Measurements from ENCODE around the gene UBXN7. TPM values are rescaled to one million over a fixed set of nuclear protein-coding genes. Genes with fewer than 3 reads are reported as not detected.

Gene UBXN7
- polyA plus RNA-seq, 1 donor from 2014 or later, result 19.6 TPM

DNA sequence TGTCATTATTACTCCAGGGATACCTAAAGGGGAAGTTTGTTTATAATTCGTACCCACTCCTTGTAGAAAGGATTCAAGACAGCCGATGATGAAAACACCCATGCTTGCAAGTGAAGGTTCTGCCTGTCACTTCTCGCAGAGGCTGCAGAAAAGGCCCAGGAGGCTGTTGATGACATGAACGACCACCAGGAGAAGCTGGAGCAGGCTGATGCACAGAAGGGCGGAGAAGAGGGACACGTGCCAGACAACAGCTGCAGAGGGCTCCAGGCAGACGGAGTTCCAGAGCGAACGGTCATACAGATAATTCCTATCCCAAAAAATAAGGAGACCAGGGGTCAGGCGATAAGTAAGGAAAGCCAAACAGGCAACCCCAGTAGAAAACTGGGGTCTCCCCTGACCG lies 108.5 kb downstream of the UBXN7 start:
- Histone ChIP-seq H3K27ac (ENCODE audit: low read length) (no peak overlapping the region), H3K9me3 (ENCODE audit: low read length) (no peaks in the 10 kb centered on the region), H4K20me1 (ENCODE audit: insufficient read depth) (no peaks in the 10 kb centered on the region), H3F3A (ENCODE audit: insufficient read depth, low read length, poor library complexity, severe bottlenecking) (no peaks in the 10 kb centered on the region), H3K36me3 (ENCODE audit: insufficient read depth, low read length) (no peaks in the 10 kb centered on the region), H3K4me3 (ENCODE audit: low read length) (no peak overlapping the region), H3K79me2 (replicated peaks; ENCODE audit: insufficient read depth, low read length) (no peaks in the 10 kb centered on the region), H3K9ac (ENCODE audit: low read length) (no peak overlapping the region), H3K27me3 (ENCODE audit: insufficient read depth, low read depth, low read length) (no peaks in the 10 kb centered on the region), H2AFZ (ENCODE audit: low read depth, low read length) (no peak overlapping the region), H3K4me2 (ENCODE audit: low read length) (no peak overlapping the region), H3K9me2 (ENCODE audit: insufficient read depth, low read length) (no peaks in the 10 kb centered on the region)
- no peak for TF ChIP-seq TAF1 (IDR thresholded peaks at IDR 0.05; ENCODE audit: low read depth)
- TF ChIP-seq RAD21 (conservative IDR thresholded peaks at IDR 0.05), result no peak
- no peak for TF ChIP-seq SMC3 (conservative IDR thresholded peaks at IDR 0.05; ENCODE audit: poor library complexity)
- TF ChIP-seq MXI1 (conservative IDR thresholded peaks at IDR 0.05; ENCODE audit: poor library complexity, severe bottlenecking), result no peak
- no peak for TF ChIP-seq EP300 (conservative IDR thresholded peaks at IDR 0.05; ENCODE audit: poor library complexity, severe bottlenecking)
- no peak for TF ChIP-seq POLR2AphosphoS5 (IDR thresholded peaks at IDR 0.05)
- TF ChIP-seq REST (IDR thresholded peaks at IDR 0.05; ENCODE audit: borderline replicate concordance), result no peak

DNA sequence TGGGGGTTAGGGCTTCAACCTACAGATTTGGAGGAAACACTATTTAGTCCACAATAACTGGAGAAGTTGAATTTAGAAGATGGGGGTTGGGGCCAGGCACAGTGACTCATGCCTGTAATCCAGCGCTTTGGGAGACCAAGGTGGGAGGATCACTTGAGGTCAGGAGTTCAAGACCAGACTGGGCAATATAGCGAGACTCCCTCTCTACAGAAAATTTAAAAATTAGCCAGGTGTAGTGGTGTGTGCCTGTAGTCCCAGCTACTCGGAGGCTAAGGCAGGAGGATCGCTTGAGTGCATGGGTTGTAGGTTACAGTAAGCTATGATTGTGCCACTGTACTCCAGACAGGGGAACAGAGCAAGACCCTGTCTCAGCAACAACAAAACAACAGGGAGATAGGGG lies 109.2 kb downstream of the UBXN7 start:
- H3K4me2 ChIP-seq (ENCODE audit: low read length), result no peak overlapping the region
- no peak overlapping the region for H3K9ac ChIP-seq (ENCODE audit: low read length)
- no peak overlapping the region for H3K4me3 ChIP-seq (ENCODE audit: low read length)
- no peak overlapping the region for H3K27ac ChIP-seq (ENCODE audit: low read length)
- TF ChIP-seq SMC3 (conservative IDR thresholded peaks at IDR 0.05; ENCODE audit: poor library complexity) (no peak), TAF1 (IDR thresholded peaks at IDR 0.05; ENCODE audit: low read depth) (no peak), CTCF (IDR thresholded peaks at IDR 0.05; ENCODE audit: poor library complexity, severe bottlenecking) (no peak), MXI1 (conservative IDR thresholded peaks at IDR 0.05; ENCODE audit: poor library complexity, severe bottlenecking) (no peak), EP300 (conservative IDR thresholded peaks at IDR 0.05; ENCODE audit: poor library complexity, severe bottlenecking) (no peak), POLR2AphosphoS5 (IDR thresholded peaks at IDR 0.05) (no peak), RAD21 (conservative IDR thresholded peaks at IDR 0.05) (no peak), REST (IDR thresholded peaks at IDR 0.05; ENCODE audit: borderline replicate concordance) (no peak), EZH2 (IDR thresholded peaks at IDR 0.05; ENCODE audit: borderline replicate concordance, insufficient read depth, low read length, poor library complexity, severe bottlenecking) (no peak)
- H3K27me3 ChIP-seq (ENCODE audit: insufficient read depth, low read depth, low read length), result no peaks in the 10 kb centered on the region
- H3K9me2 ChIP-seq (ENCODE audit: insufficient read depth, low read length), result no peaks in the 10 kb centered on the region
- H3K9me3 ChIP-seq (ENCODE audit: low read length), result no peaks in the 10 kb centered on the region
- H3F3A ChIP-seq (ENCODE audit: insufficient read depth, low read length, poor library complexity, severe bottlenecking), result no peaks in the 10 kb centered on the region
- H2AFZ ChIP-seq (ENCODE audit: low read depth, low read length), result no peak overlapping the region
- no peaks in the 10 kb centered on the region for H4K20me1 ChIP-seq (ENCODE audit: insufficient read depth)
- H3K79me2 ChIP-seq (replicated peaks; ENCODE audit: insufficient read depth, low read length), result no peaks in the 10 kb centered on the region
- H3K36me3 ChIP-seq (ENCODE audit: insufficient read depth, low read length), result no peaks in the 10 kb centered on the region
